Sciatic nerve (tissue), 2 donors: ENCODE data around the gene ITGA11. TPM values are rescaled to one million over a fixed set of nuclear protein-coding genes. Genes with fewer than 3 reads are reported as not detected.

ENCODE experiments used
- ATAC-seq: fragments of 200-7000 bp; cut with Tn5 transposase; one replicate; pipeline ENCODE4 v1.9.1; 2020; ENCODE audit warnings: mild to moderate bottlenecking, moderate library complexity
- DNase-seq: peaks from one replicate; pipeline ENCODE4 v3.0.0-alpha.2; 2020; ENCODE audit warnings: low spot score
- intact Hi-C: fragments of 100-400 bp; cut with DNase I; formaldehyde crosslinking; loops from one replicate; pipeline ENCODE4 v1.14.2; 2022
- total RNA-seq: library from RNA; stranded (reverse); fragmentation: NEBNext Ultra II Directional; extraction: Animal tissue kit (Norgen Biotek cat#: 25700); gene quantifications from one replicate; pipeline ENCODE4 v1.2.1, GENCODE V29; 2021
- donor health status: DM: no; HTN: no; CAD: no.
- donor health status: DM: no; HTN: no; CAD: no.

The ITGA11 gene
- total RNA-seq, 1 donor from 2014 or later, result 10.3 TPM

DNA sequence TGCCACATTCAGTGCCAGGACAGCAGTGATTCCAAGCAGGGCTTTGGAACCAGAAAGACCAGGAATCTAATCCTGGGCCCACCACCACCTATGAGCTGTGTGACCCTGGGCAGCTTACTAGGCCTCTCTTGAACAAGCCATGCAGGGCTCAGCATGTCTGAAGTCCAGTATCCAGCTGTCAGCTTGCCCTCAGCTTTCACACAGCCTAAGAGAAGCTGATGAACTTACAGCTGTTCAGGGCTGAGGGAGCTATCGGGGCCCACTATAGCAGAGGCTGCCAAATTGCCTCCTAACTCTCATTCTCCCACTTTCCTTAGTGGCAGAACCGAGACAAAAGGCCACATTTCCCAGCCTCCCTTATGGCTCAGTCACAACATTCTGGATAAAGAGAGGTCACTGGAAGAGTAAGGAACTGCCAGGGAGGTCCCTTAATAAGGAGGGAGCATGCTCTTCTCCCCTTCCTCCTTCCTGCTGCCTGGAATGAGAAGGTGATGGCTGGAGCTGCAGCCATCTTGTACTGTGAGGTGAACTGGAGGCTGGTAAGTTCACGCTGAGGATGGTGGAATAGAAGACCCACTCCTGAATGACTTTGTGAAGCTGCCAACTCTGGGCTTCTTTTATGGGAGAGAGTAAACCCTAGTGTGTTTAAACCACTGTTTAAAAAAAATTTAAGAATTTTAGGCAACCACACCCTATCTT is 120.0 kb downstream of the ITGA11 start:
- ATAC-seq (no peak), DNase-seq (no peak)

DNA sequence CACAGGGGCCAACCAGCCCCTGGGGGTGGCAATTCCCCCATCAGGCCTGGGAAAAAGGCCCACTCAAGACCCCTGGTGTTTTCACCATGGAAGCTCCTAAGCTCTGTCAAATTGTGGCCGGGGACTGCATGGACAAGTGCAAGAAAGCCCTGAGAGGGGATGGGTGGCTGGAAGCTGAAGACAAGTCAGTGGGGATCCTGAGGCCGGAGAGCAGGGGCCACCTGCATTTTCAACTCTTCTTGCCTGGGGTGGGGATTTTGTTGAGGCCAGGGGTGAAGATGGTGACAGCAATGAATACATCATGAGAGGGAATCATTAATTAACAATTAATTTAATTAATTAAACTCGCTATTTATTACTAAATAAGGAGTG is 120.5 kb downstream of the ITGA11 start:
- intact Hi-C loops, result no loop called here
- no peak for ATAC-seq

More for the DNA sequence above, 120.0 kb downstream of the ITGA11 start:
- intact Hi-C loops, result no loop called here

DNA sequence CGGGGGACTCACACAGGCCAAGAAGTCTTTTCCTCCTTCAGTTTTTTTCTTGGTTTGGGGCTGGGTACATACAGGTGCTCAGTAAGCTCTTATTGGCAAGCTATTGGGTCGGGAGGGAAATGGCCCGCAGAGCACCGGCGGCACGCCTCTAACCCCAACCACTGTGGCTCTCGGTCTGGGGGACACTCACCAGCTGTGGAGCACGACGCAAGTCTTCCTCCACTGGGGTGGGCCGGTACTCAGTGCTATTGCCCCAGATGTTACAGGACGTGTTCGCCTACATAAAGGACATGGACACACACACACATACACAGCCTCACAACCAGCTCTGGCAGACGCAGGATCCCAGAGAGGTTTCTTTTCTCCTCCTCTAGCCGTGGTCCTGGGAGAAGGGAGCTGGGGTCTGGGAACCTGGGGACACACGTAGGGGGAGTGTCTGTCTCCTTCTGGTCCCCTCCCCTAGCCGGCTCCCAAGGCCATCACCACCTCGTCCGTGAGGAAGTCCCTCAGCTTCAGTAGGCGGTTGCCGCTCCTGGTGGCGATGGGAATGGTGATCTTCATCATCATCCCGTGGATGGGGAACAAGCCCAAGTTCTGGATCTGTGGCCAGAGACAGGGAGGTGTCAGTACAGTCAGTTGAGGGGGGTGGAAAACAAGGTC is 121.0 kb downstream of the ITGA11 start:
- intact Hi-C loops, result no loop called here
- no peak for DNase-seq
- ATAC-seq, result no peak

More for the DNA sequence above, 120.5 kb downstream of the ITGA11 start:
- DNase-seq, result no peak

DNA sequence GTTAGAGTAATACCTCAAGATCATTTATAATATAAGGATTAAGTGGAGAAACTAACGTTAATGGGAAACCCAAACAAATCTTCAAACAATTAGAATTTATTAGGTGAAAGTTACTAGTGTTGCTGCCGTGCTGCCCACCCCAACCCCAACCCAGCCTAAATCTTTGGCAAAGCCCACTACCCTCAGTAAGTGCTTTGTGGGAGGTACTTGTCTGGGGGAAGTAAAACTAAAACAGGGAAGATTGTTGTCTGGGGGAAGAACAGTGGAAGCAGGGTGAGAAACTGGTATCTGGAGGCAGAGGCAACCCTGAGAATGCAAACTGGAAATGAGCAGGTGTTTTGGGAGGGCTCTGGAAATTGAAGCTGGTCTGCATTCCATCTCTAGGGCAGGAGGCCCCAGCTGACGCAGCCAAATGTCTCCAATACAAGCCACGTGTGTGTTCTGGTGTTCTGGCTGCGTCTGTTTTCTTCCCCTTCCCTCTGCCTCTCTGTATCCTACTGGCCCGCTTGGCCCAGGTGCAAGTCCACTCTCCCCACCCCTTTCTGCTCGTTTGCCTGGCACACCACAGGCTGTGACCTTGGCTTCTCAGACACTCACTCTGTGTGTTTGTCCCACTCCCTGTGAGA is 121.7 kb downstream of the ITGA11 start:
- peak; percentile 51 for ATAC-seq
- no peak for DNase-seq
- intact Hi-C loops, result no loop called here

DNA sequence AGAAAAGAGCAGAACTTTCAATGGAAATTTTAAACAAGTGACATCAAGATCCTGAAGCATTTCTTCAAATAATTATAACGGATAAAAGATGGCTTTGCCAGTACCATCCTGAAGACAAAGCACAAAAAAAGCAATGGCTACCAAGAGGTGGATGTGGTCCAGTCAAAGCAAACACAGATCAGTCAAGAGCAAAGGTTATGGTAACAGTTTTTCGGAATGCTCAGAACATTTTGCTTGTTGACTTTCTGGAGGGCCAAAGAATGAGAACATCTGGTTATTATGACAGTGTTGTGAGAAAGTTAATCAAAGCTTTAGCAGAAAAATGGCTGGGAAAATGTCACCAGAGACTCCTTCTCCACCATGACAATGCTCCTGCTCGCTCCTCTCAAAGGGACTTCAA is 122.9 kb downstream of the ITGA11 start:
- no peak for DNase-seq
- ATAC-seq, result peak; percentile 18

DNA sequence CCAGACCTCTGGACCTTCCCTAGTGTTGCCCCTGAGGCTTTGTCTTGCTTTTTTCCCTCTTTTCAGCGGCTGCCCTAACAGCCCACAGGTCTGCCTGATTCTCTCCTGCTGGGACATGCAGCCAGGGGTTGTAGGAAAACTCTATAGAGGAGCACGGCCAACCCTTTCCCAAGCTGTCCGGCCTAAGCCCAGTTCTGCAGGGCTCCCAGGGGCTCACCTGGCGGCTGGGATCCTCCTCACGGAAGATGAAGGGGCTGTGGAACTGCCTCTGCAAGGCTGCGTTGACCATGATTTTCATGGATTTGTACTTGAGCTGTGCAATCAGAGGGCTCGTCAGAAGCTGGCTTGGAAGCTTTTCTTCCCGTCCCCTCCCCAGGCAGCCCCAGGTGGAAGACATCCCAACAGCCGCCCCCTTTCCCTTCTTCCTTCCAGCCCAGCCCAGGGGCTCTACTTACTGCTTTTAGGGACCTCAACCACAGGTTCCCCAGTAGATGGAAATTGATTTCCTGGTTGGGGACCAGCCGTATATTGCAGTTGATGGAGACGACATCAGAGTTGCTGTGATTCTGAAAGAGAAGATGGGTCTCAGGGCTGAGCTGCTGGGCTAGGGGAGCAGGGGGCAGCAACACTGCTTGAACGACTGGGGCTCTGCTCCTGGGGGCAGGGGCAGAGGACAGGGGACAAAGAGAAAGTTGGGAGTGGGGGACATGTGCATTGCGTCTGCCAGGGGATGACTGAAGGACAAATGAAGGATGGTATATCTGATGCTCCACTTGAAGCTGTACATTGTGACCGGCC is 124.6 kb downstream of the ITGA11 start:
- intact Hi-C loops, result loop anchor here (10.0 kb wide), 1 partner anchor 247 kb away; no protein-coding TSS in a partner anchor
- ATAC-seq, result no peak

More for the DNA sequence above, 122.9 kb downstream of the ITGA11 start:
- intact Hi-C loops, result loop anchor here (10.0 kb wide), 1 partner anchor 246 kb away; no protein-coding TSS in a partner anchor

DNA sequence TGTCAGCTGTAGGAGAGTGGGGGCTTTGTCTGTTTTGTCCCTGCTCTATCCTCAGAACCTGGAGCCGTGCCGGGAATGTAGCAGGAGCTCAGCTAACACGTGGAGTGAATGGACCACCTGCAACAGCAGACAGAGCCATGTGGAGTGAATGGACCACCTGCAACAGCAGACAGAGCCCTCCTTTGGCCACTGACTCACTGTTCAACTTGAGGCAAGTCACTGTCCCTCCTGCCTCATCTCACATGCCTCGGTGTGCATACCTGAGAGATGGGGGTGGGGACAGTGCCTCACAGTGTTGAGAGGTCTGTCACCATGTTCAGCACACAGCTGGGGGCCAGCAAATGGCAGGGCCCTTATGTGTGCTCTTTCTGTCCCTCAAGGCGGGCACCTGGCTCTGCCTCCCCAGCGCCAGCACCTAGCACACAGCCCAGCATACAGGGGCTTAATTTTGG is 126.5 kb downstream of the ITGA11 start:
- ATAC-seq (no peak), DNase-seq (no peak)
- intact Hi-C loops, result loop anchor here (10.0 kb wide), 1 partner anchor 249 kb away; no protein-coding TSS in a partner anchor

More for the DNA sequence above, 124.6 kb downstream of the ITGA11 start:
- no peak for DNase-seq

DNA sequence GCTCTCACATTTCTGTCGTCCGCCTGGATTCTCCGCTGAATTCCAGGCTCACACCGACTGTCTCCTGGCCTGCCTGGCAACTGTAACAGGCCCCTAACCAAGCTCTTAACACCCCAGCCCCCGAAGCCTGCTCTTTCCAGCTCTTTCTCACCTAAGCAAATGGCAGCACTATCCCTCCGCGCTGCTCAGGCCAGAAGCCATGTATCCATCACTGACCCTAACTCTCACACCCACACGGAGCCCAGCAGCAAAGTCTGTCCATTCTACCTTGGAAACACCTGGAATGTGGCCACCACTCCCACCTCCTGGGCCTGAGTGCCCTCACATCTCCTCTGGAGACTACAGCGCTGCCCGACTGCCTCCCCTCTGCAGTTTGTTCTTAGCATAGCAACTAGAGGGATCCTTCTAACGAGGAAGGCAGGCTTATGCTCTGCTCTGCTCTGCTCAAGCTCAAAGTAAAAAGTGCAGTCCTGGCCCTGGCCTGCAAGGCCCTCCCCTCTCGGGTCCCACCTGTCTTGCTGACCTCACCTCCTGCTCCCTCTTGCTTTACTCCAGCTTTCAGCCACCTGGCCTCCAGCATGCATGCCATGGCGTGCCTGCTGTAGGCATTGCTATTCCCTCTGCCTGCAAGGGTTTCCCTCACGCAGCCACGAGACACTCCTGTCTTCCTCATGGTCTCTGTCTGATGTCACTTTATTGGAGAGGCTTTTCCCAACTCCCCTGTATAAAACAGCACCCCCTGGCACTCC is 127.2 kb downstream of the ITGA11 start:
- ATAC-seq (no peak), DNase-seq (no peak)
- intact Hi-C loops, result loop anchor here (10.0 kb wide), 1 partner anchor 250 kb away; no protein-coding TSS in a partner anchor

DNA sequence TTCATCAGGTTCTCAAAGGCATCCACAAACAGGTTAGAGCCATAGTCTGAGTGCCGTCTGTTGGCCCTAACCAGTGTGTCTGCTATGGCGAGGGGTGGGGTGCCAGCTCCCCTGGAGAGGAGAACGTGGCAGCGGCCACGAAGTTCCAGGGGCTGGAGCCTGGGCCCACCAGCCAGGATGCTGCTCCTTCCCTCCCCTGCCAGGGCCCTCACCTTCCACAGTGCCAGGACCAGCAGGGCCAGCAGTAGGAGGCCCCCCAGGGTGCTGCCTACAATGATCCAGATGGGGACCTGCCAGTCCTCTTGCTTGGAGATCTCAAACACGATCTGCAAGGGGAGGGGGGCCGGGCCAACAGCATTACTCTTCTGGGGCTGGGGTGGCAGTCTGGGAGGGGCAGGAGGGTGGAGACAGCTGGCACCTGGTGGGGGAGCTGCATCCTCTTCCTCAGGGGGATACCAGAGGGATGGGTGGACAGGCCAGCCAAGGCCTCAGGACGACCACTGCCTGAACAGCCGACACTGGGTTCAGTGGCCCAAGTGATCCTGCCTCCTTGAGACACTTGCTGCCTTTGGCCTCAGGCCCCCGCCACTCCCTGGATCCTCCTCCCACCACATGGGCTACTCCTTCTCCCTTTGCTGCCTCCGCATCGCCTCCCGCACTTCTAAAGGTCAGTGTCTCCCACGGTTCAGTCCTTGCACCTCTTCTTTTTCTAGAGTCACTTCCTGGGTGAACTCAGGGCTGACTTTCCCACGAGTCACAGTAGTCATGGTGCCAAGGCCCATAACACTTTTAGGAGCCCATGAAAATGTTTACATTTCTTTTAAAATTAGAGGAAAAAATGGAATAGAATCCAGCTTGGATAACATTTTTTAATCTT is 128.2 kb downstream of the ITGA11 start:
- no peak for ATAC-seq
- intact Hi-C loops, result loop anchor here (10.0 kb wide), 1 partner anchor 251 kb away; no protein-coding TSS in a partner anchor
- DNase-seq, result no peak

DNA sequence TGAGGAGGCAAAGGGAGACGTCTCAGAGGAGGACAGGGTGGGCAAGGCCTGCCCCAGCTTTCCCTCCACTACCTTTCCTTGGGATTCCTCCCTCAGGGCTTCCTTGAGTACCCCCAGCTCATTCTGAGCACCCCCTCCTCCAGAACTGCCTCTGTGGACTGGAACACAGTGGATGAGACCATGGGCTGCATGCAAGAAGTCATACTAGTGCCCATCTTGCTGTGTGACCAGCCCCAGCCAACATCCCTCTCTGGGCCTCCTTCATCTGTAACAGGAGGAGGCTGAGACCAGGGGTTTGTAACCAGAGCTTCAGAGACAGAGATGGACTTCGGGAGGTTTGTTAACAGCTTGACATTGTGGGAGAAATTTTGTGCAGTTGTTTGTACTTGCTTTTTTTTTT is 128.8 kb downstream of the ITGA11 start:
- intact Hi-C loops, result loop anchor here (10.0 kb wide), 1 partner anchor 252 kb away; no protein-coding TSS in a partner anchor
- no peak for ATAC-seq
- no peak for DNase-seq

DNA sequence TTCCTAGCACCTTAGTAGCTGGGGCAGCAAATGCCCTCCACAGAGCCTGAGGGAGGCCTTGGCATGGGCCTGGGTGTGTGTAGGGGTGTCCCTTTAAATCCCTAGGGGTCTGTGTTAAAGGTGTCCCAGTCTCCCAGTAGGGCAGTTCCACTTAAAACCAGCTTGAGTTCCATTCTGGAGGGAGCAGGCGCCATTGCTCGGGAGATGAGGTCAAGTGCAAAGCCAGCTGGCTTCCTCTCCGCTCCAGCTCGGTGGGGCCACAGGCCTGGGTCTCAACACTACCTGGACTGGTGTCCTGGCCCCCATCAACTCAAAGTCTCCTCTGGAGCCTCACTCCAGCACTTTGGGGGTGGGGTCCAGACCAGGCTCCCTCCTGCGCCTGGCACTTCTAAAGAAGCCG is 129.2 kb downstream of the ITGA11 start:
- intact Hi-C loops, result loop anchor here (10.0 kb wide), 1 partner anchor 252 kb away; no protein-coding TSS in a partner anchor
- ATAC-seq (no peak), DNase-seq (no peak)

DNA sequence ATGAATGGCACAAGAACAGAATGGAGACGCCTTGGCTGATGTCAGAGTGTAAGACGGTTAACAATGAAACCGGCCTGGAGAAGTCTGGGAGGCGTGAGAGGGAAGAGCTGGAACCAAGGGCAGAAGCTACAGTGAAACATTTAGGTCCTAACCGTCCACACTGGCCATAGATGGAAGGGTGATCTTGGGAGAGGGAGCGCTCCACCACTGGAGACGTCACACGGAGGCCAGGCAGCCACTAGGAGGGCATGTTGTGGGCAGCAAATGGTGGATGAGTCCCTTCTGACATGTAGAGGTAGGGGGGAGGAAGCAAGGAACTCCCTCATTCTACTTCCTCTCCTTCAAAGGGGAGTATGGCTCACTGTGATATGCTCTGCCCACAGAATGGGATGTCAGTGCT is 130.7 kb downstream of the ITGA11 start:
- no peak for DNase-seq
- no peak for ATAC-seq
- intact Hi-C loops, result loop anchor here (10.0 kb wide), 1 partner anchor 254 kb away; no protein-coding TSS in a partner anchor

DNA sequence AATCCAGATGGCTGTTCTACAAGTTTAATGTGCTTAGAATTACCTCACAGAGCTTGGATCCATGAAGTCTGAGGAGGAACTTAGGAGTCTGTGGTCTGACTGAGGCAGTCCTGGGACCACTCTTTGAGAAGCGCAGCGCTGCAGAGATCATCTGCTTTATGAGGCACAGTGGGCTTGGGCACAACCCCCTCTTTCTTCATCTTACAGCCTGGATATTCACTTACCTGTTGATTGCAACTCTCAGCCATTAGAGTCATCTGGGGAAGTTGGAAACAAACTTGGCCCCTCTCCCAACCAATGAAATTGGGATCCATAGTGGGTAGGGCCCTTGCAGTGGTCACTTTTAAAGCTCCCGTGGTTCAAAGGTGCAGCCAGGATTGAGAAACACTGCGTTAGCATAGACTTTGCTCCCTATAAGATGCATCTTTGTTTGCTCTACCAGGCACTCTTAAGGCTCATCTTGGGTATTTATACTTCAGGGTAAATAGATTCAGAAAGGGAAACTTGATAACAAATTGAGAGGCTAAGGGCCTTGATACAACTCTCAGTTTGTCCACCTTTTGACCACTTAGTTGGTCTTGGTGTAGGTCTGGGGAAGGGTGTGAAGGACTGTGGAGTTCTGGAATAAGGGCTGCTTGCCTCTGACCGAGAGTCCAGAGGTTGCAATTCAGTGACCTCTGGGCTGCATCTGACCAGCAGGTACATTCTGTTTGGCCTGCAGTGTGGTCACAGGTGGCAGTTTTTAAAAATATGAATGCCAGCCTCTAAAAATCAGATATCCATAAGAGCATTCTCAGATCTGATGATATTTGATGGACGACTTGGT is 131.6 kb downstream of the ITGA11 start:
- DNase-seq (no peak), ATAC-seq (no peak)
- intact Hi-C loops, result loop anchor here (10.0 kb wide), 1 partner anchor 254 kb away; no protein-coding TSS in a partner anchor

DNA sequence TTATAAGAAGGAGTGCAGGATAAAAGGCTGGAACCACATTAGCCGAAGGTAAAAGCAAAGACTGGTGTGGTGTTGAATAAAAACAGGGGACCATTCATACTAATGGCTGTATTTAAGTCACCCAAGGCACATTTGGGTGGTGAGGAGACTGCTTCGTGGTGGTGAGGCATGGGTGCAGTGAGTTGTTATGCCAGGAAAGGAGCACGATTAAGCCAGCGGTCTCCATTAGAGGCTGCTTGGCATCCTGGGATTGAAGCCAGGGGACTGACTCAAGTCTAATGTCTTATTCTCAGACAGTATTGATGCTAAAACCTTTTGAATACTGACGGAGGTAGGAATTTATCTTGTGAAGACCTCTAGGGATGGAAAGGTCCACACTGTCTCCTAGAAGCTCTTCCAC is 132.5 kb downstream of the ITGA11 start:
- no peak for DNase-seq
- peak; percentile 13 for ATAC-seq
- intact Hi-C loops, result no loop called here

DNA sequence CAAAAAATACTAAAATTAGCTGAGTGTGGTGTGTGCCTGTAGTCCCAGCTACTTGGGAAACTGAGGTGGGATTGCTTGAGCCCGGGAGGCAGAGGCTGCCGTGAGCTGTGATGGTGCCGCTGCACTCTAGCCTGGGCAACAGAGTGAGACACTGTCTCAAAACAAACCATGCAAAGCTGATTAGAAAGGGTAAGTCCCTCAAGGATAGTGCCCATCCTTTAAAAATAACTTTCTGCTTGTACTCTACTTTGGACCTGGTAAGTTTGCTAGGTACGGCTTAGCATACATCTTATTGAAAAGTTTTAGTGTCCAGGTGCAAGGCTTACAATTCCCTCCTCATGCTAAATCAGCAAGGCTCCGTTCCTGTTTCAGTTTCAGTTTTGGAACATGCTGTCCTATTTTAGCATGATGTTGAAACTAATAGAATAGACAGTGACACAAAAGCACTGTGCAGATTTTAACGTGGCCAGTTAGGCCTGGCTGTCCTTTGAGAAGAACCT is 133.0 kb downstream of the ITGA11 start:
- DNase-seq, result no peak
- intact Hi-C loops, result no loop called here
- ATAC-seq, result peak; percentile 88

DNA sequence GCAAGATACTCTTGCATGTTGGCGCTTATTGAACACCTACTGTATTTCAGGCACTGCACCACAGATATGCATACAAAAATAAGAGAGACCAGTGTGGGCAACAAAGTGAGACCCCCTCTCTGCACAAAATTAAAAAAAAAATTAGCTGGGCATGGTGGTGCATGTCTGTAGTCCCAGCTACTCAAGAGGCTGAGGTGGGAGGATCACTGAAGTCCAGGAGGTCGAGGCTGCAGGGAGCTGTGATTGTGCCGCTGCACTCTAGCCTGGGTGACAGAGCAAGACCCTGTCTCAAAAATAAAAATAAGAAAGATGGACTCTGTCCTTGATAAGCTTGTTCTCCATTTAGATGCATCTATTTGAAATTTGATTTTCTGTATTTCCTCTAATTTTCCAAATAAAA is 133.6 kb downstream of the ITGA11 start:
- DNase-seq (no peak), ATAC-seq (no peak)
- intact Hi-C loops, result no loop called here
